HepG2 (cell line): ENCODE results near the gene ZG16. TPM values are rescaled to one million over a fixed set of nuclear protein-coding genes. Genes with fewer than 3 reads are reported as not detected.

Experiments
- CCAR2 ChIP-seq: fragments of 200-400 bp; formaldehyde crosslinking; optimal IDR thresholded peaks from 2 replicates; pipeline ENCODE3; 2018; ENCODE audit warnings: low read depth, mild to moderate bottlenecking, low read length, moderate library complexity
- CREB1 ChIP-seq, 2 experiments: fragments of 450-650 bp in 1 of 2; IDR thresholded peaks; 2 replicates each; pipeline ENCODE4 v1.6.1; 2016 to 2017; ENCODE audit warnings: control low read depth in 1 of 2, mild to moderate bottlenecking in 1 of 2, missing compliant biosample characterization in 1 of 2, missing genetic modification characterization in 1 of 2
- EED ChIP-seq: sonication (generic); formaldehyde crosslinking; IDR thresholded peaks from 2 replicates; pipeline ENCODE4 v1.5.0; 2020; ENCODE audit warnings: mild to moderate bottlenecking, missing genetic modification reagents
- FOXK2 ChIP-seq: fragments of 450-650 bp; IDR thresholded peaks from 2 replicates; pipeline ENCODE4 v1.6.1; 2016
- HES4 ChIP-seq: sonication (generic); formaldehyde crosslinking; IDR thresholded peaks from 2 replicates; pipeline ENCODE4 v1.9.0; 2021; ENCODE audit warnings: mild to moderate bottlenecking, missing genetic modification reagents, borderline replicate concordance
- HMGA1 ChIP-seq: sonication (generic); formaldehyde crosslinking; conservative IDR thresholded peaks from 2 replicates; pipeline ENCODE4 v1.4.0; 2020; ENCODE audit warnings: missing genetic modification reagents
- MEIS2 ChIP-seq: sonication (generic); formaldehyde crosslinking; IDR thresholded peaks from 2 replicates; pipeline ENCODE4 v1.9.0; 2021; ENCODE audit warnings: mild to moderate bottlenecking, missing genetic modification reagents
- NFATC3 ChIP-seq: sonication (generic); formaldehyde crosslinking; IDR thresholded peaks from 2 replicates; pipeline ENCODE4 v1.5.1; 2020; ENCODE audit warnings: mild to moderate bottlenecking, missing genetic modification reagents
- RXRB ChIP-seq: IDR thresholded peaks from 2 replicates; pipeline ENCODE4 v1.6.1; 2016; ENCODE audit warnings: borderline replicate concordance, missing genetic modification reagents, missing compliant biosample characterization
- STAT5B ChIP-seq: sonication (generic); formaldehyde crosslinking; IDR thresholded peaks from 2 replicates; pipeline ENCODE4 v1.4.0; 2020; ENCODE audit warnings: missing genetic modification reagents
- ZBTB20 ChIP-seq: sonication (generic); formaldehyde crosslinking; IDR thresholded peaks from 2 replicates; pipeline ENCODE4 v1.8.1; 2023; ENCODE audit warnings: missing genetic modification reagents, low read depth, mild to moderate bottlenecking, borderline replicate concordance
- ZBTB34 ChIP-seq: sonication (generic); formaldehyde crosslinking; IDR thresholded peaks from 2 replicates; pipeline ENCODE4 v1.8.0; 2022; ENCODE audit warnings: mild to moderate bottlenecking, missing genetic modification reagents
- ZFP1 ChIP-seq: IDR thresholded peaks from 2 replicates; pipeline ENCODE4 v1.6.1; 2016
- ZNF17 ChIP-seq: sonication (generic); formaldehyde crosslinking; IDR thresholded peaks from 2 replicates; pipeline ENCODE4 v1.5.0; 2020; ENCODE audit warnings: mild to moderate bottlenecking, missing genetic modification reagents
- ZNF256 ChIP-seq: sonication (generic); formaldehyde crosslinking; conservative IDR thresholded peaks from 2 replicates; pipeline ENCODE4 v1.4.0; 2020; ENCODE audit warnings: missing genetic modification reagents
- ZNF615 ChIP-seq: sonication (generic); formaldehyde crosslinking; IDR thresholded peaks from 2 replicates; pipeline ENCODE4 v1.5.0; 2020; ENCODE audit warnings: mild to moderate bottlenecking, missing genetic modification reagents, borderline replicate concordance
- ZNF616 ChIP-seq: sonication (generic); formaldehyde crosslinking; IDR thresholded peaks from 2 replicates; pipeline ENCODE4 v1.5.0; 2020; ENCODE audit warnings: low read depth, mild to moderate bottlenecking, missing genetic modification reagents
- ZNF768 ChIP-seq: sonication (generic); formaldehyde crosslinking; IDR thresholded peaks from 2 replicates; pipeline ENCODE4 v1.4.0; 2020; ENCODE audit warnings: missing genetic modification reagents
- polyA plus RNA-seq, 8 experiments: library from polyadenylated mRNA; depleted of rRNA in 3 of 8; stranded (reverse) in 7 of 8; unstranded in 1 of 8; fragments of >200 nt; fragmentation: Illumina TruSeq in 4 of 8; extraction: Trizol in 4 of 8; gene quantifications; 2 replicates each; pipeline versions ENCODE4 v1.2.1 to v1.2.3, GENCODE V29; 2011 to 2016; ENCODE audit warnings: low read depth in 4 of 8, missing spikeins in 1 of 8, mixed read lengths in 1 of 8; ENCODE audit not compliant: insufficient read depth in 1 of 8
- total RNA-seq, 5 experiments: library from RNA; depleted of rRNA; stranded (reverse); fragments of >200 nt; fragmentation: Illumina TruSeq; extraction: Trizol; gene quantifications; 2 replicates each; pipeline ENCODE4 v1.2.3, GENCODE V29; 2016; ENCODE audit warnings: low read depth in 1 of 5
- TF ChIP-seq, protein P1 (sequence below): sonication (generic); formaldehyde crosslinking; IDR thresholded peaks from 2 replicates; pipeline ENCODE4 v1.5.0; 2020; ENCODE audit warnings: missing genetic modification reagents
- TF ChIP-seq, protein P2 (sequence below): sonication (generic); formaldehyde crosslinking; IDR thresholded peaks from 2 replicates; pipeline ENCODE4 v1.5.0; 2020; ENCODE audit warnings: mild to moderate bottlenecking, missing genetic modification reagents, moderate library complexity
- TF ChIP-seq, protein P3 (sequence below): sonication (generic); formaldehyde crosslinking; IDR thresholded peaks from 2 replicates; pipeline ENCODE4 v1.4.0; 2020; ENCODE audit warnings: mild to moderate bottlenecking, low read depth, missing genetic modification reagents
- TF ChIP-seq, protein P4 (sequence below): sonication (generic); formaldehyde crosslinking; IDR thresholded peaks from 2 replicates; pipeline ENCODE4 v1.5.1; 2020; ENCODE audit warnings: missing genetic modification reagents, mild to moderate bottlenecking, borderline replicate concordance

Gene ZG16
- total and polyA plus RNA-seq, 2 of the 13 experiments (the other 11 are each of a cell fraction or from before 2014, with no cell fraction given), result 0.04 to 0.07 TPM

DNA sequence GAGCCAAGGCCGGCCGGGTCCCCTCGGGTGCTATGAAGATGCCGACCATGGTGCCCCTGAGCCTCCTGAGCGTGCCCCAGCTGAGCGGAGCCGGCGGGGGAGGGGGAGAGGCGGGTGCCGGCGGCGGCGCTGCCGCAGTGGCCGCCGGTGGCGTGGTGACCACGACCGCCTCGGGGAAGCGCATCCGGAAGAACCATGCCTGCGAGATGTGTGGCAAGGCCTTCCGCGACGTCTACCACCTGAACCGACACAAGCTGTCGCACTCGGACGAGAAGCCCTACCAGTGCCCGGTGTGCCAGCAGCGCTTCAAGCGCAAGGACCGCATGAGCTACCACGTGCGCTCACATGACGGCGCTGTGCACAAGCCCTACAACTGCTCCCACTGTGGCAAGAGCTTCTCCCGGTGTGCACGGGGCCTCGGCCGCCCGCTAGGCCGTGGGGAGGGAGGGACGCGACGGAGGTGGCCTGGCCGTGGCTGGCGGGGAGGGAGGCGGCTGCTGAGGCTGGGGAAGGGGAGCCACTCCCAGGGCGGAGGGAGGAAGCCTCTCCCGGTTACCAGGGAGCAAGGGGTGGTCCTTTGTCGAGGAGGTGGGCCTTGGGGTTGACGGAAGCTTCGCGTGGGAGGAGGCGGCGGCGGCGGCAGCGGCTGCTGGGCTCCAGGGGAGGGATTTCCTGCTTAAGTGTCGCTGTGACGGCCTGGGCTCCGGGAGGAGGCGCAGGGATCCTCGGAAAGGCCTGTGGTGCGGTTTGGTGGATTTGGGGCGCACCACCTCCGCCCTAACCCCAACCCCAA lies 29.6 kb downstream of the ZG16 start (continued):
- TF ChIP-seq, protein P1, sequence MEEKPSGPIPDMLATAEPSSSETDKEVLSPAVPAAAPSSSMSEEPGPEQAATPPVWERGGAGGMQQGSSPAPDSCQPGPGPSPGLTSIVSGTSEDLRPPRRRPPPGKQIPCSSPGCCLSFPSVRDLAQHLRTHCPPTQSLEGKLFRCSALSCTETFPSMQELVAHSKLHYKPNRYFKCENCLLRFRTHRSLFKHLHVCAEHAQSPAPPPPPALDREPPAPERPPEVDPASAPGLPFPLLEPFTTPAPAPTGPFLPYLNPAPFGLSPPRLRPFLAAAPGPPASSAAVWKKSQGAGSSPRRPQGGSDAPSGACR, result peak; percentile 99
- TF ChIP-seq ZBTB20 (CRISPR knock-in tag), result peak; percentile 99
- TF ChIP-seq ZNF256 (CRISPR knock-in tag), result peak; percentile 97
- TF ChIP-seq, protein P2, sequence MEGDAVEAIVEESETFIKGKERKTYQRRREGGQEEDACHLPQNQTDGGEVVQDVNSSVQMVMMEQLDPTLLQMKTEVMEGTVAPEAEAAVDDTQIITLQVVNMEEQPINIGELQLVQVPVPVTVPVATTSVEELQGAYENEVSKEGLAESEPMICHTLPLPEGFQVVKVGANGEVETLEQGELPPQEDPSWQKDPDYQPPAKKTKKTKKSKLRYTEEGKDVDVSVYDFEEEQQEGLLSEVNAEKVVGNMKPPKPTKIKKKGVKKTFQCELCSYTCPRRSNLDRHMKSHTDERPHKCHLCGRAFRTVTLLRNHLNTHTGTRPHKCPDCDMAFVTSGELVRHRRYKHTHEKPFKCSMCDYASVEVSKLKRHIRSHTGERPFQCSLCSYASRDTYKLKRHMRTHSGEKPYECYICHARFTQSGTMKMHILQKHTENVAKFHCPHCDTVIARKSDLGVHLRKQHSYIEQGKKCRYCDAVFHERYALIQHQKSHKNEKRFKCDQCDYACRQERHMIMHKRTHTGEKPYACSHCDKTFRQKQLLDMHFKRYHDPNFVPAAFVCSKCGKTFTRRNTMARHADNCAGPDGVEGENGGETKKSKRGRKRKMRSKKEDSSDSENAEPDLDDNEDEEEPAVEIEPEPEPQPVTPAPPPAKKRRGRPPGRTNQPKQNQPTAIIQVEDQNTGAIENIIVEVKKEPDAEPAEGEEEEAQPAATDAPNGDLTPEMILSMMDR (CRISPR knock-in tag), result peak; percentile 89
- peak; percentile 99 for TF ChIP-seq ZNF616 (CRISPR knock-in tag)
- peak; percentile 10; the same call in 1 of the 2 replicates for TF ChIP-seq FOXK2
- peak; percentile 74; the same call in 1 of the 2 replicates for TF ChIP-seq ZBTB34 (CRISPR knock-in tag)
- peak; percentile 95; the same call in 1 of the 2 replicates for TF ChIP-seq NFATC3 (CRISPR knock-in tag)
- TF ChIP-seq ZNF17 (CRISPR knock-in tag), result no peak
- TF ChIP-seq MEIS2 (CRISPR knock-in tag), result peak; percentile 81
- no peak for TF ChIP-seq CCAR2
- TF ChIP-seq ZFP1 (CRISPR knock-in tag), result peak; percentile 64; the same call in 1 of the 2 replicates
- TF ChIP-seq CREB1 (IDR thresholded peaks at IDR 0.05), result 0 out of 2 replicates have a peak, but pooled peaks have one; percentile 26
- TF ChIP-seq CREB1 (CRISPR knock-in tag; IDR thresholded peaks at IDR 0.05), result no peak
- TF ChIP-seq ZNF615 (CRISPR knock-in tag), result no peak
- TF ChIP-seq HMGA1, result no peak
- no peak for TF ChIP-seq STAT5B (CRISPR knock-in tag)
- peak; percentile 79 for TF ChIP-seq ZNF768 (CRISPR knock-in tag)
- TF ChIP-seq EED, result peak; percentile 96; the same call in 1 of the 2 replicates
- TF ChIP-seq, protein P3, sequence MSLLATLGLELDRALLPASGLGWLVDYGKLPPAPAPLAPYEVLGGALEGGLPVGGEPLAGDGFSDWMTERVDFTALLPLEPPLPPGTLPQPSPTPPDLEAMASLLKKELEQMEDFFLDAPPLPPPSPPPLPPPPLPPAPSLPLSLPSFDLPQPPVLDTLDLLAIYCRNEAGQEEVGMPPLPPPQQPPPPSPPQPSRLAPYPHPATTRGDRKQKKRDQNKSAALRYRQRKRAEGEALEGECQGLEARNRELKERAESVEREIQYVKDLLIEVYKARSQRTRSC (CRISPR knock-in tag), result peak; percentile 98; the same call in 1 of the 2 replicates
- TF ChIP-seq RXRB (CRISPR knock-in tag), result peak; percentile 36; the same call in 1 of the 2 replicates
- TF ChIP-seq HES4 (CRISPR knock-in tag), result peak; percentile 100
- TF ChIP-seq, protein P4, sequence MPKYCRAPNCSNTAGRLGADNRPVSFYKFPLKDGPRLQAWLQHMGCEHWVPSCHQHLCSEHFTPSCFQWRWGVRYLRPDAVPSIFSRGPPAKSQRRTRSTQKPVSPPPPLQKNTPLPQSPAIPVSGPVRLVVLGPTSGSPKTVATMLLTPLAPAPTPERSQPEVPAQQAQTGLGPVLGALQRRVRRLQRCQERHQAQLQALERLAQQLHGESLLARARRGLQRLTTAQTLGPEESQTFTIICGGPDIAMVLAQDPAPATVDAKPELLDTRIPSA (CRISPR knock-in tag), result peak; percentile 82; the same call in 1 of the 2 replicates
